Activated T-cell treated with anti-CD3 and anti-CD28 coated beads, Interleukin-2, amount 50 U/mL, for 4 hours (primary cell): ENCODE data around the gene ALDH4A1. TPM values are rescaled to one million over a fixed set of nuclear protein-coding genes. Genes with fewer than 3 reads are reported as not detected.
"Not testable (repeated sequence)": the region's sequence is repeated elsewhere in the genome, so short reads cannot be mapped to it uniquely, and the experiment has no call there.

Experiments
- ATAC-seq, 2 donors: fragments of 200-7000 bp; cut with Tn5 transposase; one replicate each; pipeline ENCODE4 v1.10.0; 2021
- DNase-seq: peaks from one replicate; pipeline ENCODE4 v3.0.0-alpha.2; 2020
- H3K27me3 Mint-ChIP-seq: one replicate; pipeline ENCODE4 v1.8.0; 2021; ENCODE audit warnings: low read depth, mixed read lengths
- H3K36me3 Mint-ChIP-seq: one replicate; pipeline ENCODE4 v1.8.0; 2022; ENCODE audit warnings: mixed read lengths; ENCODE audit not compliant: insufficient read depth
- H3K4me1 Mint-ChIP-seq: one replicate; pipeline ENCODE4 v1.8.0; 2021; ENCODE audit warnings: low read depth, mixed read lengths
- H3K4me3 Mint-ChIP-seq: one replicate; pipeline ENCODE4 v1.8.0; 2021; ENCODE audit warnings: mild to moderate bottlenecking, moderate library complexity, mixed read lengths
- H3K9me3 Mint-ChIP-seq: one replicate; pipeline ENCODE4 v1.8.0; 2021; ENCODE audit warnings: mixed read lengths
- total RNA-seq, 3 donors: library from RNA; stranded (reverse); gene quantifications; one replicate each; pipeline ENCODE4 v1.2.1, GENCODE V29; 2021

The ALDH4A1 gene
- total RNA-seq, 3 donors from 2014 or later: 4.2 to 4.6 (median 4.4) TPM

GRCh38 chr1:18903291-18903756 lies 969 bp upstream of the ALDH4A1 start:
- Mint-ChIP-seq H3K9me3 (no peaks in the 10 kb centered on the region), H3K27me3 (no peaks in the 10 kb centered on the region), H3K4me1 (peaks cover 24% of the 10 kb centered on the region), H3K4me3 (peak overlapping the region; percentile 90), H3K36me3 (peaks cover 7% of the 10 kb centered on the region)
- ATAC-seq (no peak), DNase-seq (no peak)

- H3K27me3 Mint-ChIP-seq: no peaks in the 10 kb centered on the region
- no peaks in the 10 kb centered on the region for H3K36me3 Mint-ChIP-seq
- H3K4me1 Mint-ChIP-seq: peaks cover 17% of the 10 kb centered on the region
- H3K9me3 Mint-ChIP-seq: no peaks in the 10 kb centered on the region
- H3K4me3 Mint-ChIP-seq: peak overlapping the region; percentile 90
- ATAC-seq (peak in 1 of 2 donors; percentile 3), DNase-seq (no peak)
Measured at GRCh38 chr1:18901952-18902522, 318 bp downstream of the ALDH4A1 start.

GRCh38 chr1:18901147-18901951 lies 1.0 kb downstream of the ALDH4A1 start:
- Mint-ChIP-seq H3K4me1 (peaks cover 17% of the 10 kb centered on the region), H3K4me3 (peak overlapping the region; percentile 90), H3K36me3 (no peaks in the 10 kb centered on the region), H3K27me3 (no peaks in the 10 kb centered on the region), H3K9me3 (no peaks in the 10 kb centered on the region)
- DNase-seq (no peak), ATAC-seq (no peak)

- H3K4me3 Mint-ChIP-seq: no peak overlapping the region
- H3K9me3 Mint-ChIP-seq: no peaks in the 10 kb centered on the region
- no peaks in the 10 kb centered on the region for H3K36me3 Mint-ChIP-seq
- ATAC-seq (no peak), DNase-seq (no peak)
- no peaks in the 10 kb centered on the region for H3K27me3 Mint-ChIP-seq
- H3K4me1 Mint-ChIP-seq: peaks cover 17% of the 10 kb centered on the region
Measured at GRCh38 chr1:18900303-18900841, 2.0 kb downstream of the ALDH4A1 start.

- no peaks in the 10 kb centered on the region for H3K36me3 Mint-ChIP-seq
- H3K4me3 Mint-ChIP-seq: no peak overlapping the region
- ATAC-seq (no peak), DNase-seq (no peak)
- H3K4me1 Mint-ChIP-seq: peaks cover 17% of the 10 kb centered on the region
- no peaks in the 10 kb centered on the region for H3K27me3 Mint-ChIP-seq
- no peaks in the 10 kb centered on the region for H3K9me3 Mint-ChIP-seq
Measured at GRCh38 chr1:18899363-18900049, 2.8 kb downstream of the ALDH4A1 start.

GRCh38 chr1:18898567-18898966 lies 3.8 kb downstream of the ALDH4A1 start:
- peaks cover 12% of the 10 kb centered on the region for H3K4me1 Mint-ChIP-seq
- ATAC-seq: no peak
- H3K9me3 Mint-ChIP-seq: no peaks in the 10 kb centered on the region
- H3K36me3 Mint-ChIP-seq: no peaks in the 10 kb centered on the region
- DNase-seq: no peak
- no peak overlapping the region for H3K4me3 Mint-ChIP-seq
- no peaks in the 10 kb centered on the region for H3K27me3 Mint-ChIP-seq

- Mint-ChIP-seq H3K36me3 (no peaks in the 10 kb centered on the region), H3K27me3 (no peaks in the 10 kb centered on the region), H3K4me1 (peaks cover under 1% of the 10 kb centered on the region), H3K4me3 (no peak overlapping the region), H3K9me3 (no peaks in the 10 kb centered on the region)
- no peak for ATAC-seq
- DNase-seq: no peak
Measured at GRCh38 chr1:18895317-18895716, 7.0 kb downstream of the ALDH4A1 start.

- H3K36me3 Mint-ChIP-seq: no peaks in the 10 kb centered on the region
- H3K4me3 Mint-ChIP-seq: no peak overlapping the region
- no peaks in the 10 kb centered on the region for H3K27me3 Mint-ChIP-seq
- no peaks in the 10 kb centered on the region for H3K4me1 Mint-ChIP-seq
- DNase-seq (no peak), ATAC-seq (no peak)
- no peaks in the 10 kb centered on the region for H3K9me3 Mint-ChIP-seq
Measured at GRCh38 chr1:18893120-18893519, 9.2 kb downstream of the ALDH4A1 start.

GRCh38 chr1:18891858-18892257 lies 10.5 kb downstream of the ALDH4A1 start:
- not testable (repeated sequence) for ATAC-seq

GRCh38 chr1:18891426-18891780 lies 11.0 kb downstream of the ALDH4A1 start:
- H3K4me1 Mint-ChIP-seq: no peaks in the 10 kb centered on the region
- no peak for ATAC-seq
- H3K27me3 Mint-ChIP-seq: no peaks in the 10 kb centered on the region
- H3K4me3 Mint-ChIP-seq: no peak overlapping the region
- no peaks in the 10 kb centered on the region for H3K9me3 Mint-ChIP-seq
- H3K36me3 Mint-ChIP-seq: no peaks in the 10 kb centered on the region
- DNase-seq: no peak

More at GRCh38 chr1:18891858-18892257, 10.5 kb downstream of the ALDH4A1 start:
- H3K27me3 Mint-ChIP-seq, H3K4me3 Mint-ChIP-seq, DNase-seq, H3K36me3 Mint-ChIP-seq, H3K9me3 Mint-ChIP-seq, H3K4me1 Mint-ChIP-seq: not testable (repeated sequence)

- ATAC-seq (no peak), DNase-seq (no peak)
- no peak overlapping the region for H3K4me3 Mint-ChIP-seq
- no peaks in the 10 kb centered on the region for H3K9me3 Mint-ChIP-seq
- no peaks in the 10 kb centered on the region for H3K36me3 Mint-ChIP-seq
- no peaks in the 10 kb centered on the region for H3K27me3 Mint-ChIP-seq
- H3K4me1 Mint-ChIP-seq: no peaks in the 10 kb centered on the region
Measured at GRCh38 chr1:18890706-18891425, 11.5 kb downstream of the ALDH4A1 start.

- no peaks in the 10 kb centered on the region for H3K4me1 Mint-ChIP-seq
- H3K36me3 Mint-ChIP-seq: no peaks in the 10 kb centered on the region
- no peak overlapping the region for H3K4me3 Mint-ChIP-seq
- DNase-seq: no peak
- no peak for ATAC-seq
- no peaks in the 10 kb centered on the region for H3K27me3 Mint-ChIP-seq
- H3K9me3 Mint-ChIP-seq: no peaks in the 10 kb centered on the region
Measured at GRCh38 chr1:18886003-18886335, 16.4 kb downstream of the ALDH4A1 start.

- H3K36me3 Mint-ChIP-seq: no peaks in the 10 kb centered on the region
- H3K4me1 Mint-ChIP-seq: no peaks in the 10 kb centered on the region
- no peak for ATAC-seq
- no peaks in the 10 kb centered on the region for H3K27me3 Mint-ChIP-seq
- DNase-seq: no peak
- H3K4me3 Mint-ChIP-seq: no peak overlapping the region
- H3K9me3 Mint-ChIP-seq: no peaks in the 10 kb centered on the region
Measured at GRCh38 chr1:18885311-18886002, 16.9 kb downstream of the ALDH4A1 start.

- DNase-seq: no peak
- no peaks in the 10 kb centered on the region for H3K4me1 Mint-ChIP-seq
- H3K36me3 Mint-ChIP-seq: no peaks in the 10 kb centered on the region
- H3K4me3 Mint-ChIP-seq: no peak overlapping the region
- H3K27me3 Mint-ChIP-seq: no peaks in the 10 kb centered on the region
- H3K9me3 Mint-ChIP-seq: no peaks in the 10 kb centered on the region
- ATAC-seq: no peak
Measured at GRCh38 chr1:18884727-18885126, 17.6 kb downstream of the ALDH4A1 start.
